ENCODE measurements around the gene LRRC45.

Gene LRRC45

DNA sequence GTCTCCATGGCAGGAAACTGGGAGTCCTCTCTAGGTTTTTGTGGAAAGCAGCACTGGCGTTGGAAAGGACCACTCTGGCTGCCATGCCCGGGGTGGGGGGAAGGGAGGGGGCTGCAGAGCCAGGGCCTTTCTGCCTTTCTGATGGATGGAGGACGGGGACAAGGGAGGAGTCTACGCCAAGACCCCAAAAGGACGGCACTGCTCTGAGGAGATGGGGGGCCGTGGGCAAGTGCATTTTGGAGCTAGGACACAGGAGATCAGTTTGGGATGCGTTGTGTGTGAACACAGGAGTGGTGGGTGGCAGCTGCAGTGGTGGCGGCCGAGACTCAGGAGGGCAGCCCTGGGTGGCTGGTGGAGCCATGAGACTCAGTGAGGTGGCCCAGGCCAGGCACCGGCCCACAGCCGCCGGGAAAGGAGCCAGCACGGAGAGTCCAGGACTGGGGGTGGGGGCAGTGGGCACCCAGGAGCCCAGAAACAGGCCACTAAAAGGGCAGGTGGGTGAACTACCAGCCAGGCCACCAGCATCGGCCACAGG is 2.5 kb upstream of the LRRC45 start:
- no peak for DNase-seq

DNA sequence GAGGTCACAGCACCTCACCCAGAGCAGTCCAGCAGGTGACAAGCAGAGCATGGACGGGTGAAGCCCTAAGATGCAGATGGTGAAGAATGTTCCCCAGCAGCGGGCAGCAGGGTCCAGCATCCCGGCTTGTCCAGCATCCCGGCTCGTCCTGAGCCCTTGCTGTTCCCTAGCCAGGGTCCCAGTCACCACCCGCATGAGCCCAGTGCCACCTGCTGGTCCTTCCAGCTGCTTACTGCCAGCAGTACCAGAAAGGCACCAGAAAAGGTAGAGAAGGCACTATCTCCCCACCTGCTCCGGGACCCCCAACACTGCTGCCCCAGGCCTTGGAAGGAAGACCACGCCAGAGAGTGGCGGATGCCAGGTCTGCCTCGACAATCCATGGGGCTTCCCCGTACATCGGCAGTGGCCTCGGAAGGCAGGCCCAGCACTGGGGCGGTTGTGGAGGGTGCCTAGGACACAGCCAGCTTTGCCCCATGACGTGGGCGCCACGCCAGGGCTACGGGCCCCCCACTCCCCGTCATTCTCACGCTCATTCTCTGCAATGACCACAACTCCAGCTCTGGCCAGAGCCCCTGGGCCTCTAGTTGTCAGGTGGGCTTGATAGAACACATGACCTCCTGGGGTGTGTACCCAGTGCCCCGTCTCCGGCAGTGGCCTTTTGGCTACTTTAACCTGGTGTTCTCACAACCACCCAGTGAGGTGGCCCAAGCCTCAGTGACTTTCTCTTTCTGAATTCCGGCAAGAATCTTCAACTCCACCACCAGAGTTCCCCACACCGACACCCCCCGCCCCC is 1.8 kb upstream of the LRRC45 start:
- DNase-seq, result peak; percentile 48

DNA sequence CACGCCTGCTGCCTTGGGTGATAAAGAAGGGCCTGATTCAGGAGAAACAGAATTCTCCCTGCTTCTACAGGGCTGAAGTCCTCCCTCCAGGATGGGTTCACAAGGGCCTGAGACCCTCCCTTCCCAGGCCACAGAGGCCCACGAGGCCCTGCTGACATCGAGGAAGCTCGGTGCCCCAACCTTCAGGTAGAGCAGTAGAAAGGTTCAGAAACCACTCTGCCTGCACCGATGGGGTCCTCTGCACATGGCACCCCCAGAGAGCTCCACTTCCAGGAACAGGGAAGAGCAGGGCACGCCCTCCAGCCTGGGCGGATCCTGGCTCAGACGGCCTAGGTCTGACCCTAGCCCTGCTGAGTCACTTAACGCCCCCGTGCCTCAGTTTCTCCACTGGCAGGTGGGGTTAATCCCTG is 1.2 kb upstream of the LRRC45 start:
- no peak for DNase-seq

DNA sequence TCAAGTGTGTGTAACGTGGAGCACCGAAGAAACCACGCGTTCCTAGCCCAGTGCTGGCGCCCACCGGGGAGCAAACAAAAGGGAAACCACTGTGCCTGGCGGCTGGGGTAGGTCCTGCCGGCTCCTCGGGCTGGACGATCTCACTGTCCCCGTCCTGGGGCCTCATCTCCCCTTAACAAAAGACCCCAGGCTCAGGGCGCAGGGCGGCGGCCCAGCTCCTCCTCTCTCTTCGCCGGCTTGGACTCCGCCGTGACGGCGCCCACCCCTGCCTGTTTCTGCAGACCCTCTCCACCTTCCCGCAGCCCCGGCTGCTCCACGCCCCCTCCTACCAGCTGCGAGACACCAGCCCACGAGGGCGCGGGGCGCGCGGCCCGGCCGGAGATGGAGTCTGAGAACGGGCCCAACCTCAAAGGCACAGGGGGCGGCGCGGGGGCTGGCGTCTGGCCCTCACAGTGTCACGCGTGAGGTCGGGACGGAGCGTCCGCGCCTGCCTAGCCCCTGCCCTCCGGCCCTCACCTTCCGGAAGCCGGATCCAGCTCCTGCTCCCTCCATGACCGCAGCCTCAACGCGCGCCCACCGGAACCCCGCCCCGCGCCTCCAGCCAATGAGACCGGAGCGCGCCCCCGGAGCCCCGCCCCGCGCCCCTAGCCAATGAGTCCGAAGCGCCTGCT is 660 bp upstream of the LRRC45 start, which contains the start of gene CENPX:
CENPX (minus strand) TSS at position 569 of the 671 bp plus-strand sequence; CDS start at position 552, 17 bp downstream.
- no peak for DNase-seq

- no peak for DNase-seq
These were observed 539 bp downstream of the LRRC45 start for GRCh38 chr17:82023447-82024241.

DNA sequence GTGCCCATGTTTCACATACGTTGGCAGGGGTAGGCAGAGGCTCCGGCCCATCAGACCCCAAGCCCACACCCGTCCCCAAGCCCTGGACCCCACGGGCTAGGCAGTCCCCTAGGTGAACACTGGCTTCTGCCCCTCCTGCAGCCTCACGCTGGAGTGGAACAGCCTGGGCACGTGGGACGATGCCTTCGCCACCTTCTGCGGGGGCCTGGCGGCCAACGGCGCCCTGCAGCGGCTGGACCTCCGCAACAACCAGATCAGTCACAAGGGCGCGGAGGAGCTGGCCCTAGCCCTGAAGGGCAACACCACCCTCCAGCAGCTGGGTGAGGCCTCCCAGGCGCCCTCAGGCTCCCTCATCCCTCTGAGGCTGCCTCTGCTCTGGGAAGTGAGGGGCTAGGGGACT is 1.8 kb downstream of the LRRC45 start:
- no peak for DNase-seq

- no peak for DNase-seq
These were observed 2.4 kb downstream of the LRRC45 start for GRCh38 chr17:82025401-82026107.

DNA sequence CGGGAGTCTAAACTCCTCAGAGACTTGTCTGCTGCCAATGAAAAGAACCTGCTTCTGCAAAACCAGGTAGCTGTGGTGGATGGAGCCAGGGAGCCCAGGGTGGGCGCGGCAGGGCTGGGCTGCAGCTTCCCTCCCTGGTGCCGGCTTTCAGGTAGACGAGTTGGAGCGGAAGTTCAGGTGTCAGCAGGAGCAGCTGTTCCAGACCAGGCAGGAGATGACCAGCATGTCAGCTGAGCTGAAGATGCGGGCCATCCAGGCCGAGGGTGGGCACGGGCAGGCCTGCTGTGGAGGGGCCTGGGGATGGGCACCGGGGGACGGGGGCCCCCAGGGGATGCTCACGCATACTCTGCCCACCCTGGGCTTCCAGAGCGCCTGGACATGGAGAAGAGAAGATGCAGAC is 5.1 kb downstream of the LRRC45 start:
- DNase-seq, result no peak

GRCh38 chr17:82028966-82029365 is 5.9 kb downstream of the LRRC45 start:
- DNase-seq, result no peak

- no peak for DNase-seq
These were observed 6.3 kb downstream of the LRRC45 start for GRCh38 chr17:82029391-82029790.

DNA sequence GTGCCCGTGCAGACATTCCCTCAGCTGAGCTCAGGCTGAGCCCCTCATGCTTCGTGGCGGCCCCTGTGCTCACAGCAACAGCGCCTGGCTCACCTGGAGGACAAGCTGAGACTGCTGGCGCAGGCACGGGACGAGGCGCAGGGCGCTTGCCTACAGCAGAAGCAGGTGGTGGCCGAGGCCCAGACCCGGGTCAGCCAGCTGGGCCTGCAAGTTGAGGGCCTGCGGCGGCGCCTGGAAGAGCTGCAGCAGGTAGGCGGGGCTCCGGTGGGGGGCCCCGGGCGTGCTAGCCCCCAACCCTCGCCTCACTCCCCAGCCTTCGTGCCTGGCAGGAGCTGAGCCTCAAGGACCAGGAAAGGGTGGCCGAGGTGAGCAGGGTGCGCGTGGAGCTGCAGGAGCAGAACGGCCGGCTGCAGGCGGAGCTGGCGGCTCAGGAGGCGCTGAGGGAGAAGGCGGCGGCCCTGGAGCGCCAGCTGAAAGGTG is 6.9 kb downstream of the LRRC45 start:
- DNase-seq, result no peak

- DNase-seq, result peak; percentile 90
These were observed 7.6 kb downstream of the LRRC45 start for GRCh38 chr17:82030470-82031302.

GRCh38 chr17:82031303-82031884 is 8.3 kb downstream of the LRRC45 start, which contains the start of gene RAC3:
RAC3 (plus strand) TSS chr17:82031678; CDS start chr17:82031762, 84 bp downstream.
- DNase-seq, result peak; percentile 68

- peak; percentile 82 for DNase-seq
These were observed 9.0 kb downstream of the LRRC45 start for GRCh38 chr17:82031885-82032627.

GRCh38 chr17:82033359-82034085 is 10.4 kb downstream of the LRRC45 start:
- DNase-seq, result no peak

GRCh38 chr17:82034371-82035011 is 11.4 kb downstream of the LRRC45 start:
- DNase-seq, result no peak

DNA sequence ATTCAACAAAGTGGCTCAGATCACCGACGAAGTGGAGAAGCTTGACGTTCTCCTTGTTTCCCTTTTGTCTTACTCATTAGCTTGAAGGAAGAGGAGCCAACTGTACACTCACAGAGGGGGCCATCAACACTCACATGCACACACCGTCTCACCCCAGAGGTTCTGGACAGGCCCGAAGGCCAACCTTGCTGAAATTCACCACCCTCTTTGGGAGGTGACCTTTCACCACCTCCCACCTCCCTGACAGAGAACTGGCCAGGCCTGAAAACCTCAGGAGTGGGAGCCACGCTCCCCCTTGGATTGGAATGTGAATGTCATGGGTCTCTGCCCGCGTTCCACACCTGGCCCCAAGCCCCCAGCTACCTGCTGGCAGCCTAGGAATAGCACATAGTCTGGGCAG is 12.4 kb downstream of the LRRC45 start:
- DNase-seq, result no peak

- no peak for DNase-seq
These were observed 13.0 kb downstream of the LRRC45 start for GRCh38 chr17:82035956-82036633.

Measured in NCI-H774 (cell line).